COR-L47 (cell line): ENCODE measurements around the gene NAALADL1.

Experiments used
- DNase-seq: peaks from one replicate; lab custom pipeline; 2025; lab: John Stamatoyannopoulos, UW

Gene NAALADL1, protein sequence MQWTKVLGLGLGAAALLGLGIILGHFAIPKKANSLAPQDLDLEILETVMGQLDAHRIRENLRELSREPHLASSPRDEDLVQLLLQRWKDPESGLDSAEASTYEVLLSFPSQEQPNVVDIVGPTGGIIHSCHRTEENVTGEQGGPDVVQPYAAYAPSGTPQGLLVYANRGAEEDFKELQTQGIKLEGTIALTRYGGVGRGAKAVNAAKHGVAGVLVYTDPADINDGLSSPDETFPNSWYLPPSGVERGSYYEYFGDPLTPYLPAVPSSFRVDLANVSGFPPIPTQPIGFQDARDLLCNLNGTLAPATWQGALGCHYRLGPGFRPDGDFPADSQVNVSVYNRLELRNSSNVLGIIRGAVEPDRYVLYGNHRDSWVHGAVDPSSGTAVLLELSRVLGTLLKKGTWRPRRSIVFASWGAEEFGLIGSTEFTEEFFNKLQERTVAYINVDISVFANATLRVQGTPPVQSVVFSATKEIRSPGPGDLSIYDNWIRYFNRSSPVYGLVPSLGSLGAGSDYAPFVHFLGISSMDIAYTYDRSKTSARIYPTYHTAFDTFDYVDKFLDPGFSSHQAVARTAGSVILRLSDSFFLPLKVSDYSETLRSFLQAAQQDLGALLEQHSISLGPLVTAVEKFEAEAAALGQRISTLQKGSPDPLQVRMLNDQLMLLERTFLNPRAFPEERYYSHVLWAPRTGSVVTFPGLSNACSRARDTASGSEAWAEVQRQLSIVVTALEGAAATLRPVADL

DNA sequence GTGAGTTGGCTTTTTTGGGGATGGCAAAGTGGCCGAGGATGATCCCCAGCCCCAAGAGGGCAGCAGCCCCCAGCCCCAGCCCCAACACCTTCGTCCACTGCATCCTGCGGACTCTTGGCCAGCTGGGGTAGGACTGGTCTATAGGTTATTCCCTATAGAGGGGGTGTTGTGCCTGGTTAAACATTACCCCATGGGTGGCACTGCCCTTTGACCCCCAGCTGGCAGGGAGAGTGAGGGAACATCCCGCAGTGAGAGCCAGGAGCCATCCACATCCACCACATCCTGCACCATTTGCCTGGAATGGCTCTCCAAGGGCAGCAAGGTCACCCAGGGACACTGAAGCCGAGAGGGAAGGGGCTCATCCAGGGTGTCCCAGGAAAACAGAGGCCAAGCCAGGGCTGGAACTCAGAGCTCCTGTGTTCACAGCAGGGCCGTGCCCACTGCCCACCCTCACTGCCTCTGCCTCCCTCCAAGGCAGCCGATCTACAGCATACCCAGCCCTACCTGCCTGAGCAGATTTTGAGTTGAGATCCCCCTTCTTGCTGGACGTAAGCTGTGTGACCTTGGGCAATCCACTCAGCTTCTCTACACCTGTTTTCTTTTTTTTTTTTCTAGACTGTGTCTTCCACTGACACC, at the start of gene NAALADL1:
Gene NAALADL1, minus strand, starts transcription at position 135 of the 636 bp plus-strand sequence. Its CDS starts 32 bp downstream, at position 103.
- DNase-seq: no peak

DNA sequence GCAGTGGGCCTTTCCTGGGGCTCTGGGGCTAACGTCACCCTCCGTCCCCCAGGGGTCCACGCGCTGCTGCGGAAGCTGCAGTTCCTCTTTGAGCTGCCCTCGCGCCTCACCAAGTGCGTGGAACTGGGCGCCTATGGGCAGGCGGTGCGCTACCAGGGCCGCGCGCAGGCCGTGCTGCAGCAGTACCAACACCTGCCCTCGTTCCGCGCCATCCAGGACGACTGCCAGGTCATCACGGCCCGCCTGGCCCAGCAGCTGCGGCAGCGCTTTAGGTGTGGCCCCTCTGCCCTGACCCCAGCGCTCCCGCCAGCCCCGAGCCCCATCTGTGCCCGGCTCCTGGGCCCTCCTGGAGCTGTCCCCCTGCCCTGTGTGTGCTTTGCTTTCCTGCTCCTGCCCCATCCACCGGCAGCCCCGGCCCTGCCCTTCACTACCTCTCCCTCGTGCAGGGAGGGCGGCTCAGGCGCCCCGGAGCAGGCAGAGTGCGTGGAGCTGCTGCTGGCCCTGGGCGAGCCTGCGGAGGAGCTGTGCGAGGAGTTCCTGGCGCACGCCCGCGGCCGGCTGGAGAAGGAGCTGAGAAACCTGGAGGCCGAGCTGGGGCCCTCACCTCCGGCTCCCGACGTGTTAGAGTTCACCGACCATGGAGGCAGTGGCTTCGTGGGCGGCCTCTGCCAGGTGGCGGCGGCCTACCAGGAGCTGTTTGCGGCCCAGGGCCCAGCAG, 49.6 kb upstream of the NAALADL1 start:
- no peak for DNase-seq

GRCh38 chr11:65107078-65107477, 48.7 kb upstream of the NAALADL1 start:
- no peak for DNase-seq

- no peak for DNase-seq
Observed at GRCh38 chr11:65104628-65105027, 46.3 kb upstream of the NAALADL1 start.

- DNase-seq: no peak
Observed at GRCh38 chr11:65103476-65103875, 45.1 kb upstream of the NAALADL1 start.

GRCh38 chr11:65102142-65103095, 44.1 kb upstream of the NAALADL1 start:
- DNase-seq: no peak

- DNase-seq: no peak
Observed at GRCh38 chr11:65100674-65101350, 42.5 kb upstream of the NAALADL1 start.

DNA sequence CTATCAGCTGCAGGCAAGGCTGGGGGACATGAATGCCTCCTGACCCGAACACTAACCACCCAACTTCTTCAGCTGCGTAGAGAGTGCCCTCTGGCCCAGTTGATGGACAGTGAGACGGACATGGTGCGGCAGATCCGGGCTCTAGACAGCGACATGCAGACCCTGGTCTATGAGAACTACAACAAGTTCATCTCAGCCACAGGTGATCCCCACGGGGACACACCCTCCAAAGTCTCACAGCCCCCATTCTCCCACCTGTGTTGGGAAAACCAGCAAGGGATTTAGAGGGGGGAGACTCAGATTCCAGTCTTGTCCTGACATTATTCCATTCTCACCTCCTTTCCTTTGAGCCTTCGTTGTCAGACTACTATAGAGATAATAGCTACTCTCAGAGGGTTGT, 38.6 kb upstream of the NAALADL1 start:
- DNase-seq: no peak

GRCh38 chr11:65095974-65096806, 37.8 kb upstream of the NAALADL1 start, which contains the start of gene VPS51:
TSS of gene VPS51 (plus strand) at chr11:65096214. CDS start at chr11:65096251, 37 bp downstream.
- peak; percentile 84 for DNase-seq

GRCh38 chr11:65095427-65095826, 37.1 kb upstream of the NAALADL1 start:
- no peak for DNase-seq

GRCh38 chr11:65090628-65091027, 32.3 kb upstream of the NAALADL1 start:
- no peak for DNase-seq

- no peak for DNase-seq
Observed at GRCh38 chr11:65089621-65090020, 31.3 kb upstream of the NAALADL1 start.

GRCh38 chr11:65087827-65088226, 29.5 kb upstream of the NAALADL1 start:
- DNase-seq: no peak

DNA sequence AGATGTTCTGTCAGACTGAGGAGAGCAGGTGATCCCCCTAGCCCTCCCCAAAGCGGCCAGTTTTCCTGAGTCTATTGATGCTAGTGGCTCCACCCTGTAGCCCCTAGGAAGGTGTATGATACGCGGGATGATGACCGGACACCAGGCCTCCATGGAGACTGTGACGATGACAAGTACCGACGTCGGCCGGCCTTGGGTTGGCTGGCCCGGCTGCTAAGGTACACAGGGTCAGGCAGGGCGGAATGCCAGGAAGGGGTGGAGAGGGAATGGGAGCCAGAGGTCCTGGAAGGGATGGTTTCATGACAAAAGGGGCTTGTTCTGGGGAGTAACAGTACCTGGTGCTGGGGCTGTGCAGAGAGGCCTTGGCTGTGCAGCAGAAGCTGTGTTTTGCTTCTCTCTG, 28.9 kb upstream of the NAALADL1 start:
- no peak for DNase-seq

DNA sequence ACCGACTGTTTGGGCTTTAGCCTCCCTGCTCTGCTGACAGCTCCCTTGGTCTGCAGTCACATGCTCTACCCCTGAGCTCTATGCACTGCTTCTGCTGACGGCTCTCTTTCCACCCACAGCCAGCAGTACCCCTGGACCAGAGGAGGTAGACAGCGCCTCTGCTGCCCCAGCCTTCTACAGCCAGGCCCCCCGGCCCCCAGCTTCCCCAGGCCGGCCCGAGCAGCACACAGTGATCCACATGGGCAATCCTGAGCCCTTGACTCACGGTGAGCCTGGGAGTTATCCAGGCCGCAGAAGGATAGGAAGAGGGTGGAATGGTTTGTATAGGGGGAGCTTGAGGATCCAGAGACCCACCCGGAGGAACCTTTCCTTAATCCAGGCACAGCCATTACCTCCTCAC, 28.5 kb upstream of the NAALADL1 start:
- no peak for DNase-seq

DNA sequence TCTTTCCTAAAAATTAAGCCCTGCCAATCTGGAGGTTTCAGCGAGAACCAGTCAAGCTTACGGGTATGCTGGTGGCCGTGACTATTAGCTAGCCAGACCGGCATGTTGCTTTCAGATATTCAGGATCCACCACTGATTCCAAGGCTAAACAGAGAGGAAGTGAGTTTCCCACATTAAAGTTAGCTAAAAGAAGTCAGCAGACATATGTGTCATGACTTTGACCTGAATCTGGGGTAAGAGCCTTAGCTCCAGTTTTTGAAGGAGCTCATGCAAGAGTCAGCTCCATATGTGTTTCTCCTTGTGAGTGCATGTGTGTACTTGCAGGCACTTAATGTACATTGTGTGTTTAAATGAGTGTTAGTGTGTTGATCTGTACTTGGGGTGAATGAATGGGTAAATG, 27.1 kb upstream of the NAALADL1 start:
- DNase-seq: no peak

DNA sequence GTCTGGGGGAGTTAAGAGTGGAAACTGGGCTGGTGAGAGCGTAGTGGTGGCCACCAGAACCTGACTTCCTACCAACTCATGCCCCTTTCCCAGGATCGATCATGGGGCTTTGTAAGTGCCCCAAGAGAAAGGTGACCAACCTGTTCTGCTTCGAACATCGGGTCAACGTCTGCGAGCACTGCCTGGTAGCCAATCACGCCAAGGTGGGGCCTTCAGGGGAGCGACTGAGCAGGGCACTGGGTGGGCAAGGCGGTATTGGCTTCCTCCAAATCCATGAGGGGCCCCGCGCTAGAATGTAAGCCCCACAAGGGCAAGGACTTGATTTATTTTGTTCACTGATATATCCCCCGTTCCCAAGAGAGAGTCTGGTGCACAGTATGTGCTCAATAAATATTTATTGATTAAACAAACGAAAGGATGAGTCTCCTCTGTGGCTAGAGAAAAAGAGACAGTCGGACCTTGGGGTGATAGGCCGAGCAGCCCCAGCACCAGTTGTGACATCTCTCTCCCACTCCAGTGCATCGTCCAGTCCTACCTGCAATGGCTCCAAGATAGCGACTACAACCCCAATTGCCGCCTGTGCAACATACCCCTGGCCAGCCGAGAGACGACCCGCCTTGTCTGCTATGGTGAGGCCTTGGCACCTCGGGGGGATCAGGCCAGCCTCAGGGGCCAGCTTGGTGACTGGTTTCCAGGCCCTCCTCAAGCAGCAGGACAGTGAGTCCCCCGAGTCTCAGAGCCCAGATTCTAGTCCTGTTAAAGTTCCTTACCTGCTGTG, 26.4 kb upstream of the NAALADL1 start:
- no peak for DNase-seq

DNA sequence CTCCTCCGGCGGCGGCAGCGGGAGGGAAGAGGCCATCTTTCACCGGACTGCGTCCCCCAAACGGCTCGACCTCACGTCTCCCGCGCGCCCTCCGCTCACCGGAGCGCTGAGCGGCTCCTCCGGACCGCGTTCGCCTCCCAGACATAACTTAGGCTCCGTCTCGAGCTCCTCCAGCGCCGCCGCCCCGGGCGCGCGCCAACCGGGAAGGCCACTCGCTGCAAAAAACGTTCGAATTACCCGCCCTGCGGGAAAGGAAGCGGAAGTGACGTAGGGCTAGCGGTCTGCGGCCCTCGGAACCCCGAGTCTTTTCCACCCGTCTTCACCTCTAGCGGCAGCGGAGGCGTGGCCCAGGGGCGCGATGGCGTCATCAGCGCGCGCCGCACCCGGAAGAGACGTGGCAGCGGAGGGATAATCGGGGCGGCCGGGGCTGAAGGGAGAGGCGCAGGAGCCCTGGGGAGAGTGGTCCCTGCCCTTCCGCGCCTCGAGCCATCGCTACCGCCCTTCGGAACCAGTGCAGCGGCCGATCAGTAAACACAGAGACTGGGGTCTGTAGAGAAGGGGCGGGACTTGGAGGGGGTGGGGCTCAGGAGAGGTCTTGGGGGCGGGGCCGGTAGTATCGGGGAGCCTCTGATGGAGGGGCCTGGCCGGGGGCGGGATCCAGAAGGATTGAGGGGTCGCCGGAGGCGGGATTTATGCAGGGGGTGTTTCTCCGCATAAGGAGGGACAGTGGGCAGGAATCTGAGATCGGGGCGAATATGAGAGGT, 25.7 kb upstream of the NAALADL1 start, which contains the start of the genes CDCA5 and ZFPL1:
Gene CDCA5, minus strand, starts transcription at position 207 of the 764 bp plus-strand sequence. Its CDS starts 62 bp downstream, at position 145.
Gene ZFPL1, plus strand, starts transcription at position 389 of the 764 bp plus-strand sequence. CDS start 477 bp downstream, outside the sequence.
- DNase-seq: peak; percentile 92
